ENCODE data around the gene SLAMF1.

Gene SLAMF1

DNA sequence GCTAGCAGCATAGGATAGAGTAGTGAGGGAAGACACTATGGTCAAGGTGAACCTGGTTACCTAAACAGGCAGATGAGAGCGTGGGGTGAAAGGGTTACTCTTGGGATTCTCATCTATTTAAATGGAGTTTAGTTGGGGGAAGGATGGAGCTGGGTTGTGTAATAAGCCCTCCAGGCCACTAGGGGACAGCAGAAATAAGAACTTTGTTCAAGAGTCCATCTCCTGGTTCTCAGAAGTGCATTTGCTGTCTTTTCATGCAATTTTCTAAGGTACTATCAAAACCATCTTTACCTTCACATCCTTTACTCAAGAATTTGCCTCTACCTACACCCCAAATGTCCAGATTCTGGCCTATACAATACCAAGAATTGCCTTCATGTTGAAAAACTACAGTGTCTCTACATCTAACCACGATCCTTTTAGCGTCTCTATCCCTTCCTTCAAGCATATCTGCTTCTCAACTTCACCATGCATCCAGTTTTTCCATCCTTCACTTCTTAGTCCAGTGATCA is 28.0 kb downstream of the SLAMF1 start:
- Histone ChIP-seq H3K9me3 (ENCODE audit: control insufficient read depth, low read depth, low read length) (no peaks in the 10 kb centered on the region), H3K36me3 (ENCODE audit: control insufficient read depth, low read depth, low read length) (no peaks in the 10 kb centered on the region), H3K9ac (ENCODE audit: low read length) (no peak overlapping the region), H3K4me3 (ENCODE audit: low read length) (no peak overlapping the region), H3K27ac (ENCODE audit: low read length) (no peak overlapping the region), H3K27me3 (ENCODE audit: control insufficient read depth, insufficient read depth, low read length) (no peaks in the 10 kb centered on the region), H3K4me1 (ENCODE audit: control insufficient read depth, low read depth, low read length) (no peaks in the 10 kb centered on the region)

GRCh38 chr1:160618327-160618726 is 28.5 kb downstream of the SLAMF1 start:
- no peak overlapping the region for H3K4me3 ChIP-seq (ENCODE audit: low read length)
- no peak overlapping the region for H3K9ac ChIP-seq (ENCODE audit: low read length)
- H3K27me3 ChIP-seq (ENCODE audit: control insufficient read depth, insufficient read depth, low read length), result no peaks in the 10 kb centered on the region
- H3K9me3 ChIP-seq (ENCODE audit: control insufficient read depth, low read depth, low read length), result no peaks in the 10 kb centered on the region
- no peaks in the 10 kb centered on the region for H3K4me1 ChIP-seq (ENCODE audit: control insufficient read depth, low read depth, low read length)
- no peak overlapping the region for H3K27ac ChIP-seq (ENCODE audit: low read length)
- H3K36me3 ChIP-seq (ENCODE audit: control insufficient read depth, low read depth, low read length), result no peaks in the 10 kb centered on the region

DNA sequence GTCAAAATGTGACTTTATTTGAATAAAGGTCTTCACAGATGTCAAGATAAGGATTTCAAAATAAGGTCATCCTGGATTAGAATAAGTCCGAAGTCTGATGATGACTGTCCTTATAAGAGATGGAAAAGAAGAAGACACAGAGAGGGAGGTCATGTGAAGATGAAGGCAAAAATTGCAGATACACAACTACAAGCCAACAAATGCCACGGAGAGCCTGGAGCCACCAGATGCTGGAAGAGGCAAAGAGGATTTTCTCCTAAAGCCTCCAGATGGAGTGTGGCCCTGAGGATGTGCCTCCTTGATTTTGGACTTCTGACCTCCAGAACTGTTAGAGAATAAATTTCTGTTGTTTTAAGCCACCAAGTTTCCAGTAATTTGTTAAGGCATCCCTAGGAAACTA is 31.2 kb downstream of the SLAMF1 start:
- Histone ChIP-seq H3K27ac (ENCODE audit: low read length) (no peak overlapping the region), H3K36me3 (ENCODE audit: control insufficient read depth, low read depth, low read length) (no peaks in the 10 kb centered on the region), H3K4me1 (ENCODE audit: control insufficient read depth, low read depth, low read length) (no peaks in the 10 kb centered on the region)

DNA sequence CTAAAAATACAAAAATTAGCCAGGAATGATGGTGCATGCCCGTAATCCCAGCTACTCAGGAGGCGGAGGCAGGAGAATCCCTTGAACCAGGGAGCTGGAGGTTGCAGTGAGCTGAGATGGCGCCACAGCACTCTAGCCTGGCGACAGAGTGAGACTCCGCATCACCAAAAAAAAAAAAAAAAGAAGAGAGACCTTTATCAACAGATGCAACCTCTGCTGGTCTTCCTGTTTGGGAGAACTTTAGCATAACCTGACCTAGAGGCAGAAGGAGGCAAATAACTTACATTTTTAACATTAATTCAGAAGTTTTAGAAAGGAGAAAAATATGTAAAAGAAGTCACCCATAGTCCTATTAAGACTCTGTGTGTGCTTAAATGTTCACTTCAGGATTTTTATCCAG is 32.4 kb downstream of the SLAMF1 start:
- Histone ChIP-seq H3K4me1 (ENCODE audit: control insufficient read depth, low read depth, low read length) (no peaks in the 10 kb centered on the region), H3K27me3 (ENCODE audit: control insufficient read depth, insufficient read depth, low read length) (no peaks in the 10 kb centered on the region), H3K27ac (ENCODE audit: low read length) (no peak overlapping the region), H3K9ac (ENCODE audit: low read length) (no peak overlapping the region), H3K9me3 (ENCODE audit: control insufficient read depth, low read depth, low read length) (no peaks in the 10 kb centered on the region), H3K36me3 (ENCODE audit: control insufficient read depth, low read depth, low read length) (no peaks in the 10 kb centered on the region), H3K4me3 (ENCODE audit: low read length) (no peak overlapping the region)

More for the DNA sequence above, 31.2 kb downstream of the SLAMF1 start:
- H3K4me3 ChIP-seq (ENCODE audit: low read length), result no peak overlapping the region
- H3K27me3 ChIP-seq (ENCODE audit: control insufficient read depth, insufficient read depth, low read length), result no peaks in the 10 kb centered on the region
- H3K9ac ChIP-seq (ENCODE audit: low read length), result no peak overlapping the region
- H3K9me3 ChIP-seq (ENCODE audit: control insufficient read depth, low read depth, low read length), result no peaks in the 10 kb centered on the region

DNA sequence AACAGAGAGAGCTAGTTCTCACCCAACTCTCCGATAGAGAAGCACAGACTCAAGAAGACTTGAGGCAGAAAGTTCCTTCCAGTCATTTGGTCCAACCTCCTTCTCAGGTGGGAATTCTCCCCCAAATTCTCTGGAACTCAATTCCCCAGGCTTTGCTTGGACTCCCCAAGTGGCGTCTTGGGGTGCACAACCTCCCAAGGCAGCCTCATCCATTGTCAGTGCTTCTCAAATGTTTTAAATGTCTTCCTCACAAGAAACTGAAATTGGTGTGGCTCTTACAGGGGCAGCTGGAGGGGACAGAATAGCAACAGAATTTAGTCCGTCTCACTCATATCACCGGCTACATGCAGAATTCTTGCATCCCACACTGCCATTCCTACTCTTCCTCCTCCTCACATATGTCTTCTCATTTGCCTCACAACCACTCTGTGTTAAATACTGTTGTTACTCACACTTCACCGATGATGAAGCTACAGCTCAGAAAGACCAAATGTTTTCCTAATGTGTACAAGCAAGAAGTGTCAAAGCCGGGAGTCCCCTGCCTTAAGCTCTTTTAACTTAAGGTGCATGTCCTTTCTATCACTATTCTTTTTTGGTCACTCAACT is 34.1 kb downstream of the SLAMF1 start:
- Histone ChIP-seq H3K9me3 (ENCODE audit: control insufficient read depth, low read depth, low read length) (no peaks in the 10 kb centered on the region), H3K27me3 (ENCODE audit: control insufficient read depth, insufficient read depth, low read length) (no peaks in the 10 kb centered on the region), H3K4me3 (ENCODE audit: low read length) (no peak overlapping the region), H3K4me1 (ENCODE audit: control insufficient read depth, low read depth, low read length) (no peaks in the 10 kb centered on the region), H3K9ac (ENCODE audit: low read length) (no peak overlapping the region), H3K27ac (ENCODE audit: low read length) (no peak overlapping the region), H3K36me3 (ENCODE audit: control insufficient read depth, low read depth, low read length) (no peaks in the 10 kb centered on the region)

- no peaks in the 10 kb centered on the region for H3K4me1 ChIP-seq (ENCODE audit: control insufficient read depth, low read depth, low read length)
- no peaks in the 10 kb centered on the region for H3K27me3 ChIP-seq (ENCODE audit: control insufficient read depth, insufficient read depth, low read length)
- H3K27ac ChIP-seq (ENCODE audit: low read length), result no peak overlapping the region
- H3K4me3 ChIP-seq (ENCODE audit: low read length), result no peak overlapping the region
- H3K9me3 ChIP-seq (ENCODE audit: control insufficient read depth, low read depth, low read length), result no peaks in the 10 kb centered on the region
- no peaks in the 10 kb centered on the region for H3K36me3 ChIP-seq (ENCODE audit: control insufficient read depth, low read depth, low read length)
- no peak overlapping the region for H3K9ac ChIP-seq (ENCODE audit: low read length)
These were observed 36.1 kb downstream of the SLAMF1 start for GRCh38 chr1:160610569-160611242.

- Histone ChIP-seq H3K27ac (ENCODE audit: low read length) (no peak overlapping the region), H3K9me3 (ENCODE audit: control insufficient read depth, low read depth, low read length) (no peaks in the 10 kb centered on the region), H3K27me3 (ENCODE audit: control insufficient read depth, insufficient read depth, low read length) (no peaks in the 10 kb centered on the region), H3K9ac (ENCODE audit: low read length) (no peak overlapping the region), H3K36me3 (ENCODE audit: control insufficient read depth, low read depth, low read length) (no peaks in the 10 kb centered on the region), H3K4me3 (ENCODE audit: low read length) (no peak overlapping the region), H3K4me1 (ENCODE audit: control insufficient read depth, low read depth, low read length) (no peaks in the 10 kb centered on the region)
These were observed 37.9 kb downstream of the SLAMF1 start for GRCh38 chr1:160608941-160609340.

GRCh38 chr1:160608514-160608913 is 38.3 kb downstream of the SLAMF1 start:
- H3K27ac ChIP-seq (ENCODE audit: low read length), result no peak overlapping the region
- H3K9me3 ChIP-seq (ENCODE audit: control insufficient read depth, low read depth, low read length), result no peaks in the 10 kb centered on the region
- no peak overlapping the region for H3K9ac ChIP-seq (ENCODE audit: low read length)
- no peak overlapping the region for H3K4me3 ChIP-seq (ENCODE audit: low read length)
- no peaks in the 10 kb centered on the region for H3K36me3 ChIP-seq (ENCODE audit: control insufficient read depth, low read depth, low read length)
- H3K4me1 ChIP-seq (ENCODE audit: control insufficient read depth, low read depth, low read length), result no peaks in the 10 kb centered on the region
- H3K27me3 ChIP-seq (ENCODE audit: control insufficient read depth, insufficient read depth, low read length), result no peaks in the 10 kb centered on the region

DNA sequence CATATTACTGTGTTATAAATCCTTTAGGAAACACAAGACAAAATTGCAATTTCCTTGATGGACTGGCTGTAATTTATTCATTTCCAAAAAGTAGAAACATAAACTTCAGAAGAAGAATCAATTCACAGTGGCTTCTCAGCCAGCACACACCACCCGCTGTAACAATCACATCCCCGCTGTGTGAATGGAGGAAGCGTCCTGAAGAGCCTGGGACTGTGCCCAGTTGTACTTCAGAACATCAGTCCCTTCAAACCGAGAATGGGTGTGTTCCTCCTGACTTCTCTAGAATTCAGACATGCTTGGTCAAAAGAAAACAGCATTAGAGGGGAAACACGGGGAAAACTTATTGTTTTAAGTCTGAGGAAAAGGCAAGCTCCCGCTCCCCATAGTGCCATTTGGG is 38.8 kb downstream of the SLAMF1 start:
- Histone ChIP-seq H3K27me3 (ENCODE audit: control insufficient read depth, insufficient read depth, low read length) (no peaks in the 10 kb centered on the region), H3K9ac (ENCODE audit: low read length) (no peak overlapping the region), H3K4me1 (ENCODE audit: control insufficient read depth, low read depth, low read length) (no peaks in the 10 kb centered on the region), H3K27ac (ENCODE audit: low read length) (no peak overlapping the region), H3K9me3 (ENCODE audit: control insufficient read depth, low read depth, low read length) (no peaks in the 10 kb centered on the region), H3K36me3 (ENCODE audit: control insufficient read depth, low read depth, low read length) (no peaks in the 10 kb centered on the region), H3K4me3 (ENCODE audit: low read length) (no peak overlapping the region)

GRCh38 chr1:160607672-160608032 is 39.2 kb downstream of the SLAMF1 start:
- Histone ChIP-seq H3K27ac (ENCODE audit: low read length) (no peak overlapping the region), H3K9me3 (ENCODE audit: control insufficient read depth, low read depth, low read length) (no peaks in the 10 kb centered on the region), H3K9ac (ENCODE audit: low read length) (no peak overlapping the region), H3K4me3 (ENCODE audit: low read length) (no peak overlapping the region), H3K36me3 (ENCODE audit: control insufficient read depth, low read depth, low read length) (no peaks in the 10 kb centered on the region), H3K4me1 (ENCODE audit: control insufficient read depth, low read depth, low read length) (no peaks in the 10 kb centered on the region), H3K27me3 (ENCODE audit: control insufficient read depth, insufficient read depth, low read length) (no peaks in the 10 kb centered on the region)

DNA sequence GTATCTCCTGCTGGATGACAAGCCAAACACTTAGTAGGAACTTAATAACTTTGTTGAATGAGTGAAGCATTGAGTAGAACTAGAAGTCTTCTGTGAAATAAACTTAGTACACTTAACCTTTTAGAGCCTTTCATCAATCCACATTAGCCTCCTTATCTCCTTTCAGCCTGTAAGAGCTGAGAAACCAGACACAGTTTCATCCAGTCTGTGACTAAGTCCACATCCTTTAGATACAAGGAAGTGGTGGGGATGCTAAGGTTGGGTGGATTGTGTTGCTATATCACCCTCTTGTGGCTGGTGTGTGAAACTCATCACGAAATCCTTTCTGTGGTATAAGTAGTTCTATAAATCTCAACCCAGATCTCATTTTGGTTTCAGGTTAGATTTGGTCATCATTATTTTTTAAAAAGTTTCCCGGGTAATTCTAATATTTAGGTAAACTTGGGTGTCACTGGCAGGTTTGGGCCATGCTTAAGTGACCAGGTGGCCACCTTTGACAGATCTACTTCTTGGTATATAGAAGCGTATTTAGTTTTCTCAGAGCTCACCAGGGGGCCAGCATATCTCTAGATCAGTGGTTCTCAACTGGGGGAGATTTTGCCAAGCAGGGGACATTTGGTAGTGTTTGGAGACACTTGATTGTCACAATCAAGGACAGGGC is 39.7 kb downstream of the SLAMF1 start:
- H3K9ac ChIP-seq (ENCODE audit: low read length), result no peak overlapping the region
- no peaks in the 10 kb centered on the region for H3K36me3 ChIP-seq (ENCODE audit: control insufficient read depth, low read depth, low read length)
- H3K27ac ChIP-seq (ENCODE audit: low read length), result no peak overlapping the region
- no peak overlapping the region for H3K4me3 ChIP-seq (ENCODE audit: low read length)
- no peaks in the 10 kb centered on the region for H3K4me1 ChIP-seq (ENCODE audit: control insufficient read depth, low read depth, low read length)
- no peaks in the 10 kb centered on the region for H3K9me3 ChIP-seq (ENCODE audit: control insufficient read depth, low read depth, low read length)
- no peaks in the 10 kb centered on the region for H3K27me3 ChIP-seq (ENCODE audit: control insufficient read depth, insufficient read depth, low read length)

GRCh38 chr1:160606611-160607010 is 40.2 kb downstream of the SLAMF1 start:
- Histone ChIP-seq H3K4me1 (ENCODE audit: control insufficient read depth, low read depth, low read length) (no peaks in the 10 kb centered on the region), H3K27me3 (ENCODE audit: control insufficient read depth, insufficient read depth, low read length) (no peaks in the 10 kb centered on the region), H3K9me3 (ENCODE audit: control insufficient read depth, low read depth, low read length) (no peaks in the 10 kb centered on the region), H3K27ac (ENCODE audit: low read length) (no peak overlapping the region), H3K36me3 (ENCODE audit: control insufficient read depth, low read depth, low read length) (no peaks in the 10 kb centered on the region), H3K4me3 (ENCODE audit: low read length) (no peak overlapping the region), H3K9ac (ENCODE audit: low read length) (no peak overlapping the region)
